HS-27A (cell line): Measurements from ENCODE around the gene D2HGDH.
"Not testable (repeated sequence)": the region's sequence is repeated elsewhere in the genome, so short reads cannot be mapped to it uniquely, and the experiment has no call there.

Source experiments
- DNase-seq: peaks from one replicate; pipeline ENCODE4 v3.0.0-alpha.2; 2012; ENCODE audit warnings: low read depth, missing footprints

The D2HGDH gene

GRCh38 chr2:241724975-241725870 lies 9.2 kb upstream of the D2HGDH start:
- DNase-seq, result no peak

GRCh38 chr2:241726459-241726858 lies 8.0 kb upstream of the D2HGDH start:
- DNase-seq, result no peak

GRCh38 chr2:241728000-241728399 lies 6.4 kb upstream of the D2HGDH start:
- no peak for DNase-seq

- DNase-seq, result no peak
These were observed 5.8 kb upstream of the D2HGDH start for GRCh38 chr2:241728627-241729026.

- no peak for DNase-seq
These were observed 4.6 kb upstream of the D2HGDH start for GRCh38 chr2:241729868-241730267.

GRCh38 chr2:241730671-241731293 lies 3.6 kb upstream of the D2HGDH start:
- DNase-seq, result no peak

GRCh38 chr2:241732513-241733186 lies 1.8 kb upstream of the D2HGDH start:
- not testable (repeated sequence) for DNase-seq

- DNase-seq, result no peak
These were observed 831 bp upstream of the D2HGDH start for GRCh38 chr2:241733391-241734207.

- no peak for DNase-seq
These were observed 293 bp upstream of the D2HGDH start for GRCh38 chr2:241734208-241734466.

- DNase-seq, result no peak
These were observed 1.7 kb downstream of the D2HGDH start for GRCh38 chr2:241736111-241736510.

GRCh38 chr2:241738040-241738686 lies 3.7 kb downstream of the D2HGDH start:
- DNase-seq, result no peak

- no peak for DNase-seq
These were observed 4.7 kb downstream of the D2HGDH start for GRCh38 chr2:241739177-241739576.

- no peak for DNase-seq
These were observed 5.2 kb downstream of the D2HGDH start for GRCh38 chr2:241739651-241740050.

GRCh38 chr2:241741016-241741415 lies 6.6 kb downstream of the D2HGDH start:
- no peak for DNase-seq

- DNase-seq, result no peak
These were observed 8.0 kb downstream of the D2HGDH start for GRCh38 chr2:241742320-241742939.

- not testable (repeated sequence) for DNase-seq
These were observed 8.6 kb downstream of the D2HGDH start for GRCh38 chr2:241743008-241743407.

GRCh38 chr2:241743620-241744019 lies 9.2 kb downstream of the D2HGDH start:
- no peak for DNase-seq

- no peak for DNase-seq
These were observed 9.8 kb downstream of the D2HGDH start for GRCh38 chr2:241744028-241744754.

GRCh38 chr2:241745276-241745675 lies 10.8 kb downstream of the D2HGDH start:
- no peak for DNase-seq

GRCh38 chr2:241746084-241746483 lies 11.7 kb downstream of the D2HGDH start:
- no peak for DNase-seq
